Sigmoid colon (tissue), 7 donors: ENCODE measurements around the gene HPCAL1. TPM values are rescaled to one million over a fixed set of nuclear protein-coding genes. Genes with fewer than 3 reads are reported as not detected.

ENCODE experiments used
- DNase-seq: peaks from one replicate; pipeline ENCODE4 v3.0.0-alpha.2; 2019
- H3K27ac ChIP-seq, 4 donors: fragments of 200-600 bp; sonication (generic); one replicate each; pipeline ENCODE4 v1.5.1; 2016 to 2019; ENCODE audit warnings: mild to moderate bottlenecking in 1 of 4
- H3K27me3 ChIP-seq, 3 donors: fragments of 200-600 bp; sonication (generic); one replicate each; pipeline ENCODE4 v1.5.1; 2019; ENCODE audit warnings: mild to moderate bottlenecking in 1 of 3
- H3K36me3 ChIP-seq, 4 donors: fragments of 200-600 bp; sonication (generic); one replicate each; pipeline ENCODE4 v1.5.1; 2016 to 2019
- H3K4me1 ChIP-seq, 4 donors: fragments of 200-600 bp; sonication (generic); one replicate each; pipeline ENCODE4 v1.5.1; 2017 to 2019
- H3K4me3 ChIP-seq, 4 donors: fragments of 200-600 bp; sonication (generic); one replicate each; pipeline ENCODE4 v1.5.1; 2017 to 2019; ENCODE audit warnings: mild to moderate bottlenecking in 2 of 4, moderate library complexity in 1 of 4
- H3K9me3 ChIP-seq, 4 donors: fragments of 200-600 bp in 3 of 4; sonication (generic) in 3 of 4; one replicate each; pipeline versions ENCODE4 v1.5.1 to v1.6.1; 2013 to 2019
- EP300 ChIP-seq, 4 donors: sonication (generic); formaldehyde crosslinking; IDR thresholded peaks; one replicate each; pipeline ENCODE4 v1.6.1; 2017; ENCODE audit warnings: antibody characterized with exemption in 4 of 4
- POLR2A ChIP-seq, 2 donors: fragments of 450-650 bp; IDR thresholded peaks; one replicate each; pipeline ENCODE4 v1.6.1; 2016; ENCODE audit warnings: antibody characterized with exemption in 2 of 2, mild to moderate bottlenecking in 2 of 2, moderate library complexity in 2 of 2
- POLR2AphosphoS5 ChIP-seq, 4 donors: sonication (generic); formaldehyde crosslinking; IDR thresholded peaks; one replicate each; pipeline ENCODE4 v1.6.1; 2017; ENCODE audit warnings: antibody characterized with exemption in 4 of 4
- WGBS, 2 donors: extraction: QIAGEN DNeasy Blood & Tissue Kit; methylation state at CpG; one replicate each; pipeline ENCODE4 v1.1.7; 2013; 5-methylcytosine and 5-hydroxymethylcytosine counted together
- intact Hi-C: fragments of 100-400 bp; cut with DNase I; formaldehyde crosslinking; loops from one replicate; pipeline ENCODE4 v1.15.1; 2023
- polyA plus RNA-seq, 3 donors: library from polyadenylated mRNA; stranded (reverse); fragments of 200-250 nt; gene quantifications; one replicate each; pipeline ENCODE4 v1.2.3, GENCODE V29; 2013
- total RNA-seq, 4 donors: library from RNA; depleted of rRNA; stranded (reverse); fragments of >200 nt; gene quantifications; one replicate each; pipeline ENCODE4 v1.1.0, GENCODE V29; 2016
- TF ChIP-seq, protein P1 (sequence below), 4 experiments: fragments of 450-650 bp in 3 of 4; fragments of 200-600 bp in 1 of 4; IDR thresholded peaks; one replicate each; pipeline ENCODE4 v1.5.1; 2016 to 2019; ENCODE audit warnings: antibody characterized with exemption in 4 of 4, mild to moderate bottlenecking in 3 of 4, moderate library complexity in 2 of 4
- donor health status: healthy with polysubstance abuse.
- donor health status: Bipolar disorder and iron deficiency.
- donor health status: healthy.

Gene HPCAL1
- total and polyA plus RNA-seq, 7 donors, result 27.7 to 115 (median 46.0) TPM

DNA sequence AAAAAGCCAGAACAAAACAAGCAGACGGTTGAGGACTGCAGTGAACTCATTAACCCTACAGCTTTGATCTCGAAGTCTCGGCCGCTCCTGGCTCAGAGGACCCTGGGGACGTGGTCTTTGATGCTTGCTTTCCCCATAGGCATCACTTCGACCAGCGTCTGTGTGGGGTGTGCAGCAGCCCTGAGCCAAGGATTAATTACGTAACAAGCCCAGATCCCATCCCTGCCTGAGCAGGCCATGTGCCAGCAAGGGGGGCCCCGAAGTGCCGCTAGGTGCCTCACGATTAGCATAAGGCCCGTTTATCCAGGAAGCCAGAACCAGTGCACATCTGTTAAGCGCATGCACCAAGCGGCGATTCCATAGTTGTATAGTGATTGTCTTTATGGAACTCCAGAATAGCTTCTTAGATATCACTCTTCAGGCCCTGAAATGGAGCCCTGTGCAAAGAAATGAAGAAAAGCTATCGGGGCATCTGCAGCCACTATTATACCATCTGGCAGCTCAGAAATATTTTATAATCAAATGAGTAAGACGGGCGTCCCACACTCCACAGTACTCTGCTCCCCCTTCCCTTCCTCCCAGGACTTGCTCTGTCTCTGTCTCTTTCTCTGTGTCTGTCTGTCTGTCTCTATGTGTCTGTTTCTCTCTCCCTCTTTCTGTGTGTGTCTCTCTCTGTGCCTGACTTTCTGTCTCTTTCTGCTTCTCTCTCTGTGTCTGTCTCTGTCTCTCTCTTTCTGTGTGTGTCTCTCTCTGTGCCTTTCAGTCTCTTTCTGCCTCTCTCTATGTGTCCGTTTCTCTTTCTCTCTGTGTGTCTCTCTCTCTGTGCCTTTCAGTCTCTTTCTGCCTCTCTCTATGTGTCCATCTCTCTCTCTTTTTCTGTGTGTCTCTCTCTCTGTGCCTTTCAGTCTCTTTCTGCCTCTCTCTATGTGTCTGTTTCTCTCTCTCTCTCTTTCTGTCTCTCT, 41.7 kb downstream of the HPCAL1 start:
- H3K9me3 ChIP-seq, result no peaks in the 10 kb centered on the region
- no peaks in the 10 kb centered on the region for H3K27me3 ChIP-seq
- H3K4me3 ChIP-seq, result no peak overlapping the region
- no peak for DNase-seq
- TF ChIP-seq EP300 (IDR thresholded peaks at IDR 0.05) (no peak), POLR2A (IDR thresholded peaks at IDR 0.05) (no peak), POLR2AphosphoS5 (IDR thresholded peaks at IDR 0.05) (no peak)
- TF ChIP-seq, protein P1, sequence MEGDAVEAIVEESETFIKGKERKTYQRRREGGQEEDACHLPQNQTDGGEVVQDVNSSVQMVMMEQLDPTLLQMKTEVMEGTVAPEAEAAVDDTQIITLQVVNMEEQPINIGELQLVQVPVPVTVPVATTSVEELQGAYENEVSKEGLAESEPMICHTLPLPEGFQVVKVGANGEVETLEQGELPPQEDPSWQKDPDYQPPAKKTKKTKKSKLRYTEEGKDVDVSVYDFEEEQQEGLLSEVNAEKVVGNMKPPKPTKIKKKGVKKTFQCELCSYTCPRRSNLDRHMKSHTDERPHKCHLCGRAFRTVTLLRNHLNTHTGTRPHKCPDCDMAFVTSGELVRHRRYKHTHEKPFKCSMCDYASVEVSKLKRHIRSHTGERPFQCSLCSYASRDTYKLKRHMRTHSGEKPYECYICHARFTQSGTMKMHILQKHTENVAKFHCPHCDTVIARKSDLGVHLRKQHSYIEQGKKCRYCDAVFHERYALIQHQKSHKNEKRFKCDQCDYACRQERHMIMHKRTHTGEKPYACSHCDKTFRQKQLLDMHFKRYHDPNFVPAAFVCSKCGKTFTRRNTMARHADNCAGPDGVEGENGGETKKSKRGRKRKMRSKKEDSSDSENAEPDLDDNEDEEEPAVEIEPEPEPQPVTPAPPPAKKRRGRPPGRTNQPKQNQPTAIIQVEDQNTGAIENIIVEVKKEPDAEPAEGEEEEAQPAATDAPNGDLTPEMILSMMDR (IDR thresholded peaks at IDR 0.05), result no peak
- intact Hi-C loops, result no loop called here
- 68 to 82% methylated on average over 19 of the region's 19 CpGs for WGBS, 2 donors
- H3K27ac ChIP-seq, result no peak overlapping the region
- no peaks in the 10 kb centered on the region for H3K36me3 ChIP-seq
- peaks cover 0 to 60% (median 14%) of the 10 kb centered on the region in 4 donors for H3K4me1 ChIP-seq

DNA sequence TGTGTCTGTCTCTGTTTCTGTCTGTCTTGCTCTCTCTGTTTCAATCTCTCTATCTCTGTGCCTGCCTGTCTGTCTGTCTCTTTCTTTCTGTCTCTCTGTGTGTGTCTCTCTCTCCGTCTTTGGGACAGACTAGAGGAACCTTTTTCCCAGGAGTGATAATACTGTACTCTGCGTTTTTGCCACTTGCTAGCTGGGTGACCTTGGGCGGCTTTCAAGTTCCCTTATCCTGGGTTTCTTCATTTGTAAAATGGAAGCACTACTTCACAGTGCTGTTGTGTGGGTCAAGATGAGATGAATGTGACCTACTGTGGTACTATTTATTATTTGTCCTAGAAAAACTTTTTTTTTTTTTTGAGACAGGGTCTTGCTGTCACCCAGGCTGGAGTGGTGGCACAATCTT, 42.4 kb downstream of the HPCAL1 start:
- WGBS, 2 donors, result 89 to 90% methylated on average over 3 of the region's 3 CpGs
- no peak for TF ChIP-seq POLR2A (IDR thresholded peaks at IDR 0.05)
- Histone ChIP-seq H3K36me3 (no peaks in the 10 kb centered on the region), H3K4me3 (no peak overlapping the region), H3K27ac (no peak overlapping the region), H3K27me3 (no peaks in the 10 kb centered on the region), H3K4me1 (peaks cover 0 to 60% (median 14%) of the 10 kb centered on the region in 4 donors), H3K9me3 (no peaks in the 10 kb centered on the region)
- no peak for DNase-seq
- intact Hi-C loops, result no loop called here

DNA sequence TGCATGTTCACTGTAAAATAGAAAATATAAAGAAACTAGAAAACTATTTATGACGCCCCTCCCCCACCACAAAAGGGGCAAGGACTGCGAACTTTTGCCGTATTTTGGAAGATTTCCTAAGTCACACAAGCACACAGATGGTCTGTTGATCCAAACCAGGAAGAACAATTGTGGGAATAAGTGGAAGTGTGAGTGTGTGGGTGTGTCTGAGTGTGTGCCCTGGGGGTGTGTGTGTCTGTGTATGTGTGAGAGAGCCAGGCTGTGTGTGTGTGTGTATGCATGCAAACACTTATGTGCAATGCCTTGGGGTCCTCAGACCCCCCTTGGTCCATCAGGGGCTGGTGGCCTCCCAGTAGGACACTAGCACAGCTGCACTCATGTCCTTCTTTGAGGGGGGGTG, 43.1 kb downstream of the HPCAL1 start:
- no peak overlapping the region for H3K4me3 ChIP-seq
- no peak for TF ChIP-seq EP300 (IDR thresholded peaks at IDR 0.05)
- no peak for TF ChIP-seq POLR2A (IDR thresholded peaks at IDR 0.05)
- TF ChIP-seq POLR2AphosphoS5 (IDR thresholded peaks at IDR 0.05), result no peak
- TF ChIP-seq, protein P1 (IDR thresholded peaks at IDR 0.05), result no peak
- H3K4me1 ChIP-seq, result peaks cover 0 to 60% (median 14%) of the 10 kb centered on the region in 4 donors
- no peaks in the 10 kb centered on the region for H3K9me3 ChIP-seq
- no peak for DNase-seq
- intact Hi-C loops, result no loop called here
- WGBS, 2 donors, result 42 to 70% methylated on average over 3 of the region's 3 CpGs
- H3K27me3 ChIP-seq, result no peaks in the 10 kb centered on the region
- no peaks in the 10 kb centered on the region for H3K36me3 ChIP-seq
- H3K27ac ChIP-seq, result no peak overlapping the region

DNA sequence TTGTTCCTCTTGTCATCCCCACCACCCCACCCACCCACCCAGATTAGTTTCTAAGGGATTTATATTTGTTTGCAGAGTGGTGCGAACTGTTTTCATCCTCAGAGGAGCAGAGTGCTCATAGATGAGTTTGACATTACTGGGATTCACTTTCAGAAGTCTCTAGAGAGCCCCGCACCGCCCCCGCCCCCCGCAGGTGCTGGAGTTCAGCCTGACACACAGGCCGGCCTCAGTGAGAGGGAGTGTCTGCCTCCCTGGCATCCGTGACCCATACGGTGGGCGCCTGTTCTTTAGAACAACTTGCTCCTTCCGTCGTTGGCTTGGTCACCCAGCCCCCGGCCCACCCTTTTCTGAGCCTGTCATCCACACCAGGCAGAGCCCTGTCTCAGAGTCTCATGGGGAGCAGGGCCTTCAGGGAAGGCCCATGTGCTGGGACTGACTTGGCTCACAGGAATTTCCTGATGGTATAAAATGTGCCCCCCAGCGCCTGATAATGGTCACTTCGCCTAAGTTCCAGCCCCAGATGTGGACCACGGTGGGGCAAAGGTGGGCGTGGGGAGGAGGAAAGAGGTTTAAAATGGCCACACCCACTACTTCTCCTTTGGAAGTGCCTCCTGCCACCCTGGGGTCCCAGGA, 44.3 kb downstream of the HPCAL1 start:
- no peak for DNase-seq
- TF ChIP-seq EP300 (IDR thresholded peaks at IDR 0.05), result no peak
- TF ChIP-seq POLR2A (IDR thresholded peaks at IDR 0.05), result no peak
- TF ChIP-seq, protein P1 (IDR thresholded peaks at IDR 0.05), result no peak
- TF ChIP-seq POLR2AphosphoS5 (IDR thresholded peaks at IDR 0.05), result no peak
- no peak overlapping the region for H3K4me3 ChIP-seq
- no peak overlapping the region for H3K27ac ChIP-seq
- no peaks in the 10 kb centered on the region for H3K9me3 ChIP-seq
- intact Hi-C loops, result no loop called here
- H3K36me3 ChIP-seq, result no peaks in the 10 kb centered on the region
- H3K27me3 ChIP-seq, result no peaks in the 10 kb centered on the region
- 49 to 72% methylated on average over 16 of the region's 16 CpGs for WGBS, 2 donors
- H3K4me1 ChIP-seq, result peaks cover 0 to 60% (median 14%) of the 10 kb centered on the region in 4 donors

DNA sequence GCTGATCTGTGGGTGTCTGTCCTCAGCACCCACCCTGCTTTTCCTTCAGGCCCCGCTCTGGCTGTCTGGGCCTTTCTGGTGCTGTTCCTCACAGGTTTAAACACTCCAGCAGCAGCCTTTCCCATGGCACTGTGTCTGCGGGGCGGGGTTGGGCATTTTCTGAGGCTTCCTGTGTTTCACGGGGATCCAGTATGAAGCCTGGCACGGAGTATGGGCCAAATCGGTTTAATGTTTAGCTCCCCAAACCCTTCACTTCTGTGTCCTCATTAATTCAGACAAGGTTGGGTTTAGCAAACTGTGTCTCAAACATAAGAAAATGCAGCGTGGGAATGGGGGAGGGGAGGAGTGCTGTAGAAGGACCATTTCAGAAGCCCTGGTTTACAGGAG, 44.9 kb downstream of the HPCAL1 start:
- Histone ChIP-seq H3K27ac (no peak overlapping the region), H3K4me3 (no peak overlapping the region), H3K36me3 (no peaks in the 10 kb centered on the region), H3K9me3 (no peaks in the 10 kb centered on the region), H3K27me3 (no peaks in the 10 kb centered on the region), H3K4me1 (peaks cover 0 to 55% (median 9%) of the 10 kb centered on the region in 4 donors)
- TF ChIP-seq POLR2AphosphoS5 (IDR thresholded peaks at IDR 0.05) (no peak), EP300 (IDR thresholded peaks at IDR 0.05) (no peak), POLR2A (IDR thresholded peaks at IDR 0.05) (no peak)
- TF ChIP-seq, protein P1 (IDR thresholded peaks at IDR 0.05), result no peak
- no peak for DNase-seq
- 30 to 68% methylated on average over 7 of the region's 7 CpGs for WGBS, 2 donors
- intact Hi-C loops, result no loop called here
